HFFc6 (cell line): ENCODE results near the gene RFWD3. TPM values are rescaled to one million over a fixed set of nuclear protein-coding genes. Genes with fewer than 3 reads are reported as not detected.

Experiments used
- DNase-seq: peaks from one replicate; pipeline ENCODE4 v3.0.0-alpha.2; 2018
- H3K27ac Mint-ChIP-seq: 2 replicates; pipeline ENCODE4 v1.8.0; 2020; ENCODE audit warnings: mild to moderate bottlenecking, mixed read lengths
- H3K27me3 Mint-ChIP-seq: 2 replicates; pipeline ENCODE4 v1.8.0; 2021; ENCODE audit warnings: mild to moderate bottlenecking, moderate library complexity, mixed read lengths; ENCODE audit not compliant: insufficient read depth
- H3K36me3 Mint-ChIP-seq: 2 replicates; pipeline ENCODE4 v1.8.0; 2021; ENCODE audit warnings: low read depth, mixed read lengths
- H3K4me1 Mint-ChIP-seq: 2 replicates; pipeline ENCODE4 v1.8.0; 2020; ENCODE audit warnings: low read depth, mixed read lengths
- H3K4me3 Mint-ChIP-seq: 2 replicates; pipeline ENCODE4 v1.8.0; 2020; ENCODE audit warnings: mild to moderate bottlenecking, moderate library complexity, mixed read lengths
- H3K9me3 Mint-ChIP-seq: 2 replicates; pipeline ENCODE4 v1.8.0; 2020; ENCODE audit warnings: mild to moderate bottlenecking, mixed read lengths
- CTCF ChIP-seq: fragments of 200-600 bp; sonication (generic); IDR thresholded peaks from 2 replicates; pipeline ENCODE4 v1.5.0; 2021; ENCODE audit warnings: antibody characterized with exemption, mild to moderate bottlenecking
- total RNA-seq, 6 experiments: library from RNA; stranded (reverse); fragmentation: NEBNext Ultra II Directional; extraction: Animal tissue kit (Norgen Biotek cat#: 25700); gene quantifications; 2 replicates in 1 of 6; 3 replicates in 5 of 6; pipeline ENCODE4 v1.2.3, GENCODE V29; 2021

RFWD3 gene
- total RNA-seq, 6 experiments from 2014 or later, result 27.2 to 44.4 (median 42.9) TPM

GRCh38 chr16:74637742-74638453, 28.8 kb downstream of the RFWD3 start:
- H3K27me3 Mint-ChIP-seq, result no peaks in the 10 kb centered on the region
- no peaks in the 10 kb centered on the region for H3K9me3 Mint-ChIP-seq
- H3K4me3 Mint-ChIP-seq, result no peak overlapping the region
- TF ChIP-seq CTCF, result no peak
- H3K4me1 Mint-ChIP-seq, result no peaks in the 10 kb centered on the region
- H3K27ac Mint-ChIP-seq, result no peak overlapping the region
- no peak for DNase-seq
- no peaks in the 10 kb centered on the region for H3K36me3 Mint-ChIP-seq

GRCh38 chr16:74635303-74635702, 31.4 kb downstream of the RFWD3 start:
- DNase-seq, result no peak

GRCh38 chr16:74633686-74634085, 33.0 kb downstream of the RFWD3 start:
- TF ChIP-seq CTCF, result no peak
- H3K4me1 Mint-ChIP-seq, result no peaks in the 10 kb centered on the region
- H3K27ac Mint-ChIP-seq, result no peak overlapping the region
- no peak overlapping the region for H3K4me3 Mint-ChIP-seq
- H3K27me3 Mint-ChIP-seq, result no peaks in the 10 kb centered on the region; the same call in 1 of the 2 replicates
- peaks cover 12% of the 10 kb centered on the region for H3K36me3 Mint-ChIP-seq
- DNase-seq, result no peak
- no peaks in the 10 kb centered on the region for H3K9me3 Mint-ChIP-seq

More at GRCh38 chr16:74635303-74635702, 31.4 kb downstream of the RFWD3 start:
- Mint-ChIP-seq H3K4me1 (no peaks in the 10 kb centered on the region), H3K4me3 (no peak overlapping the region), H3K27ac (no peak overlapping the region), H3K9me3 (no peaks in the 10 kb centered on the region), H3K36me3 (peaks cover 6% of the 10 kb centered on the region; the same call in 1 of the 2 replicates), H3K27me3 (no peaks in the 10 kb centered on the region)
- no peak for TF ChIP-seq CTCF

- TF ChIP-seq CTCF, result no peak
- H3K4me1 Mint-ChIP-seq, result peaks cover 10% of the 10 kb centered on the region; the same call in 1 of the 2 replicates
- H3K36me3 Mint-ChIP-seq, result peaks cover 30% of the 10 kb centered on the region
- H3K4me3 Mint-ChIP-seq, result no peak overlapping the region
- H3K27me3 Mint-ChIP-seq, result peaks cover 3% of the 10 kb centered on the region
- H3K9me3 Mint-ChIP-seq, result no peaks in the 10 kb centered on the region
- DNase-seq, result peak; percentile 20
- H3K27ac Mint-ChIP-seq, result peak overlapping the region; percentile 64
Observed at GRCh38 chr16:74627506-74628220, 39.0 kb downstream of the RFWD3 start.

- no peak for DNase-seq
- Mint-ChIP-seq H3K27me3 (peaks cover 3% of the 10 kb centered on the region), H3K9me3 (no peaks in the 10 kb centered on the region), H3K4me1 (peaks cover 10% of the 10 kb centered on the region; the same call in 1 of the 2 replicates), H3K36me3 (peaks cover 30% of the 10 kb centered on the region), H3K27ac (no peak overlapping the region), H3K4me3 (no peak overlapping the region)
- TF ChIP-seq CTCF, result no peak
Observed at GRCh38 chr16:74626741-74627416, 39.8 kb downstream of the RFWD3 start.
